Fibroblast of the aortic adventitia (primary cell): ENCODE measurements around the gene CCDC146. TPM values are rescaled to one million over a fixed set of nuclear protein-coding genes. Genes with fewer than 3 reads are reported as not detected.
"Not testable (repeated sequence)": the region's sequence is repeated elsewhere in the genome, so short reads cannot be mapped to it uniquely, and the experiment has no call there.

Source experiments
- DNase-seq: peaks from one replicate; pipeline ENCODE4 v3.0.0-alpha.2; 2010; ENCODE audit warnings: low read depth
- H3K4me3 ChIP-seq: 2 replicates; pipeline ENCODE4 v1.5.1; 2011; ENCODE audit warnings: low read depth, mild to moderate bottlenecking, control low read depth, low read length, moderate library complexity
- total RNA-seq: library from RNA; depleted of rRNA; stranded (reverse); fragments of >200 nt; gene quantifications from 2 replicates; pipeline ENCODE4 v1.2.3, GENCODE V29; 2012; ENCODE audit warnings: low replicate concordance

Gene CCDC146, protein sequence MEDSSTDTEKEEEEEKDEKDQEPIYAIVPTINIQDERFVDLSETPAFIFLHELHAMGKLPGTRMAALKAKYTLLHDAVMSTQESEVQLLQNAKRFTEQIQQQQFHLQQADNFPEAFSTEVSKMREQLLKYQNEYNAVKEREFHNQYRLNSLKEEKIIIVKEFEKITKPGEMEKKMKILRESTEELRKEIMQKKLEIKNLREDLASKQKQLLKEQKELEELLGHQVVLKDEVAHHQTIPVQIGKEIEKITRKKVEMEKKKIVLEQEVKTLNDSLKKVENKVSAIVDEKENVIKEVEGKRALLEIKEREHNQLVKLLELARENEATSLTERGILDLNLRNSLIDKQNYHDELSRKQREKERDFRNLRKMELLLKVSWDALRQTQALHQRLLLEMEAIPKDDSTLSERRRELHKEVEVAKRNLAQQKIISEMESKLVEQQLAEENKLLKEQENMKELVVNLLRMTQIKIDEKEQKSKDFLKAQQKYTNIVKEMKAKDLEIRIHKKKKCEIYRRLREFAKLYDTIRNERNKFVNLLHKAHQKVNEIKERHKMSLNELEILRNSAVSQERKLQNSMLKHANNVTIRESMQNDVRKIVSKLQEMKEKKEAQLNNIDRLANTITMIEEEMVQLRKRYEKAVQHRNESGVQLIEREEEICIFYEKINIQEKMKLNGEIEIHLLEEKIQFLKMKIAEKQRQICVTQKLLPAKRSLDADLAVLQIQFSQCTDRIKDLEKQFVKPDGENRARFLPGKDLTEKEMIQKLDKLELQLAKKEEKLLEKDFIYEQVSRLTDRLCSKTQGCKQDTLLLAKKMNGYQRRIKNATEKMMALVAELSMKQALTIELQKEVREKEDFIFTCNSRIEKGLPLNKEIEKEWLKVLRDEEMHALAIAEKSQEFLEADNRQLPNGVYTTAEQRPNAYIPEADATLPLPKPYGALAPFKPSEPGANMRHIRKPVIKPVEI
- total RNA-seq, result 1.4 and 2.0 TPM in 2 replicates

DNA sequence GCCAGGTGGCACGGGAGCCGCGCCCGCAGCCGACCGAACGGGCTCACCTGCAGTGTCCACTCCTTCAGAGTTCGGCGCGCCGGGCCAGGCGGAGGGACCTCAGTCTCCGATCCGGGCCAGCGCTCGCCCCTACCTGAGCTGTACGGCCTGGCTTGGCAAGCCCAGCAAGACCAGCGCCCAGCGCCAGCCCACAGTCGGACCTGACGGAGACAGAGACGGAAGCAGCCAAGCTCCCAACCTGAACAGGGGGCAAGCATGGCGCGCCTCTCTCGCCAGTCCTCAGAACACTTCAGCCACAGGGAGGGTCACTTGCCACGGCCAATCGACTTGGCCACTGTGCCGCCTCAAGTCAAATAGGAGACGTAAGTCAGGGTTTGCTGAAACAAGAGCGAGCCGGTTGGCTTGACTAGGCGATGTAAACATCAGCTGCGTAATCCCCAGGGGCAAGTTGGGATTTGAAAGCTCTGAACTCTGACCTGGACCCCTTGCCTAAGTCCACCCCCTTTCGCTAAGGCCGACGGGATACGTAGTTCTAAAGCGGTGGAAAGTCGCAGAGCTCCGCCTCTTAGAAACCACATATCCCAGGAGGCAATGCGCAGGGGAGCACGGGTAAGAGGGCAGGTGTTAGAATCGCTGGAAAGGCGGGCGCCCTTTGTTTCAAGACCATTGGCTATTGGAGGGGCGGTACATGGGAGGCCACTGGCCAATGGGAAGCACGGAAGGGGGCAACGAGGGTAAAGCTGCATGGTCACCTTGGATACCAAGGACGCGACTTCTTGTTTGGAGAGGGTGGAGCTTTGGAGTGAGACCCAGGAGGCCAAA, at the start of gene CCDC146:
TSS of gene CCDC146 (plus strand) at position 756 of the 822 bp plus-strand sequence. CDS start 45,054 bp downstream, outside the sequence.
- peak; percentile 98 for DNase-seq
- H3K4me3 ChIP-seq, result peak within 1 kb of the TSS; percentile 75

DNA sequence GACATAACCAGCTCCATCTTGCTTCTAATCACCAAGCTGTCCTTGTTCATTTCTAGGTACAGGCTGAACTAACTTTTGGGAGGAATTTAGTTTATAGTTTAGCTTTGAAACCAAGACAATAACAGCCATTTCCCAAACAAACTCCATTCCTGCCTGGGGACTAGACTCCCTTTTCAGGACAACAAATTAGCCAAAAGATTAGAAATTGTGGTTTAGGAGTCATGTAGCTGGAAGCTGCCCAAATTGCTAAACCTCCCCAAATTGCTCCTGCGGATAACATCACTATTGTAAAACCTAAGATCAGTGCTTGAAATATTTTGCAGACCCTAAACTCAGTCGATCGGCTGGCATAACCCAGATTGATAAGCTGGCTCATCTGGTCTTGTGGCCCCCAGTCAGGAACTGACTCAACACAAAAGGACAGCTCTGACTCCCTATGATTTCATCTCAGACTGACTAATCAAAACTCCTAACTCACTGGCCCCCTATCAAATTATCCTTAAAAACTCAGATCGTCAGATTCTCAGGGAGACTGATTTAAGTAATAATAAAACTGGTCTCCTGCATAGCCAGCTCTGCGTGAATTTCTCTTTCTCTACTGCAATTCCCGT, 47.5 kb upstream of the CCDC146 start:
- peak; percentile 32 for DNase-seq
- not testable (repeated sequence) for H3K4me3 ChIP-seq

DNA sequence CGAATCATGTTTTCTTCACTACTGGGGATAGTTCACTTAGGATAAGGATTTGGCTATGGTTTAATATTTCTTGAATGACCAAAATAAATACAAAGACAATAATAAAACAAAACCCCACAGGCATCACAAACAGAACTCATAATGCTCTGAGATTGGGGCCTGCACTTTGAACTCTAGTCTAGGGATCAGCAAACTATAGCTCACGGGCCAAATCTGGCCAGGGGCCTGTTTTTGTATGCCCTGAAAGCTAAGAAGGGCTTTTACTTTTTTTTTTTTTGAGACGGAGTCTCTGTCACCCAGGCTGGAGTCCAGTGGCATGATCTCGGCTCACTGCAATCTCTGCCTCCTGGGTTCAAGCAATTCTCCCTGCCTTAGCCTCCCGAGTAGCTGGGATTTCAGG, 45.4 kb upstream of the CCDC146 start:
- not testable (repeated sequence) for H3K4me3 ChIP-seq, DNase-seq

DNA sequence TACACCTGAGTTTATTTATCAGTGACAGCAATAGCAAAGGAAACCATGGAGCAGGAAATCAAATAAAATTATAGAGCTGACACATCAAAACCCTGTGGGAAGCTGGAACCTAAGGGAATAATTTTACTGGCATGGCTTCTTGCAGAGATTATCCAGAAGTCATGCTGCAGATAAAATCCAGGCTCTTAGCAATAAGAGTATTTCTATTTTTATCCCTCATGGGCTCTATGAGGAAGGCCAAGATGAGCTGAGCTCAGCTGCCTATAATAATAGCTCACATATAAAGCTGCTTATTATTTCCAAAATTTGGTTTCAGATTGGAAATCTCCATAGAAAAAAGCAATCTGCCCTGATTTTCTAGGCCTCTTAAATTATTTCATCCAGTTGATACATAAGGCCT, 43.3 kb upstream of the CCDC146 start:
- peak; percentile 35 for DNase-seq

DNA sequence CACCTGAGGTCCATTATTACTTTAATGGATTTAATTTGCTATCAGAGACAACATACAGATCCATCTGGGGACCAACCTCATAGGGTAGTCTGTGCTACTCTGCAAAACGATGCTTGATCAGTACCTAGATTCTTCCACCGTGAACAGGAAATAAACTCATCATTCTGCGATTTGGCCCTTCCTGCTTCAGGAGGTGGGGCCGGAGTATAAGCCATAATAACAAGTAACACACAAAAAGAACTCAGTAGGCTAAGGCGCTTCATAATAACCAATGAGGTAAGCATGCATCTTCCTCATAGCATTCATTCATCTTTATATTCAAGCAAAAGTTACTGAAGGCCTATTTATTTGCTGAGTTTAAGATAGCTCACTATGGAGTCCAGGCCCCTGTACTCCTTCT, 42.8 kb upstream of the CCDC146 start:
- H3K4me3 ChIP-seq, DNase-seq: not testable (repeated sequence)

More for the DNA sequence above, 43.3 kb upstream of the CCDC146 start:
- H3K4me3 ChIP-seq, result not testable (repeated sequence)

DNA sequence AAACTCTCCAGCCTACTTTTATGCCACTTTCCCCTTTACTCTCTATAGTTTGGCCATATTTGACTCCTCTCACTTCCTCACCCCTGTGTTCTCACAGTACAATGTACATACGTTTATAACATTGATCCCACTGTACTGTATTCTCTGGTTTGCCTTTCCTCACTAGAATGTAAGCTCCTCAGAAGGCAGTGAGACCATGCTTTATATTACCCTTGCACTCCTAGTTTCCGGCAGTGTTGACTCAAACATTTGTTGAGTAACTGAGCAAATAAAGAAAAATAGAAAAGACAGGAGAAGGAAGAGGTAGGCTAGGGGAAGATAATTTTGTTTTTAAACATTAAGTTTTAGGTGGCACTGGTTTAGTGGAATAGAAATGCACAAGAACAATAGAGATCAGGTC, 42.2 kb upstream of the CCDC146 start:
- not testable (repeated sequence) for DNase-seq, H3K4me3 ChIP-seq

DNA sequence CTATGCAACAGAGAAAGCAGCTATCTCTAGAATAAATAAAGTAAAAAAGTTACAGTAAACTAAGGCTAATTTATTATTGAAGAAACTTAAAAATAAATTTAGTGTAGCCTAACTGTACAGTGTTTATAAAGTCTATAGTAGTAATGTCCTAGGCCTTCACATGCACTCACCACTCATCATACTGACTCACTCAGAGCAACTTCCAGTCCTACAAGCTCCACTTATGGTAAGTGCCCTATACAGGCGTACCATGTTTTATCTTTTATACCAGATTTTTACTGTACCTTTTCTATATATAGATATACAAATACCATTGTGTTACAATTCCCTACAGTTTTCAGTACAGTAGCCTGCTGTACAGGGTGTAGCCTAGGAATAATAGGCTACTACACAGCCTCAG, 40.2 kb upstream of the CCDC146 start:
- not testable (repeated sequence) for DNase-seq, H3K4me3 ChIP-seq

DNA sequence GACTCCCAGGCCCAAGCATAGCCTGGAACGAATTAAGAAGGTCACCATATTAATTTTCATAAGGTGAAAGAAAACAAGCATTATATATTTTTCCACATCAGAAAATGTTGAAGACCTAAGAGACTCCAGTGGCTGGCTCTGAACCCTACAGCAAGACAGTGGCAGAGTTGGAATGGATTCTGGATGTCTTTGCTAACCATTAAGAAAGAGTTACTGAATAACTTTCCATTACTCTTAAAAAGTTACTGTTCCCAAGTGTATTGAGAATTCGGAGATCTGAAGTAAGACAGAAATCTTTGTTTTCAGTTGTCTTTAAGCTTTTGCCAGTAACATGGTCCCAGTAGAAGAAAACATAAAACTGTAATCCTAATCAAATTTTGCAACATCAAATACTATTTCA, 30.1 kb upstream of the CCDC146 start:
- not testable (repeated sequence) for DNase-seq

DNA sequence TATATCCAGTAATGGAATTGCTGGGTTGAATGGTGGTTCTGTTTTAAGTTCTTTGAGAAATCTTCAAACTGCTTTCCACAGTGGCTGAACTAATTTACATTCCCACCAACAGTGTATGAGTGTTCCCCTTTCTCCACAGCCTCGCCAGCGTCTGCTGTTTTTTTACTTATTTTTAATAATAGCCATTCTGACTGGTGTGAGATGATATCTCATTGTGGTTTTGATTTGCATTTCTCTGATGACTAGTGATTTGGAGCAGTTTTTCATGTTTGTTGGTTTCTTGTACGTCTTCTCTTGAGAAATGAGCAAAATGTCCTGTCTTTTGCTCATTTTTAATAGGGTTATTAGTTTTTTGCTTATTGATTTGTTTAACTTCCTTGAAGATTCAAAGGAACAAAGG, 21.9 kb upstream of the CCDC146 start:
- not testable (repeated sequence) for DNase-seq

More for the DNA sequence above, 30.1 kb upstream of the CCDC146 start:
- H3K4me3 ChIP-seq, result not testable (repeated sequence)

DNA sequence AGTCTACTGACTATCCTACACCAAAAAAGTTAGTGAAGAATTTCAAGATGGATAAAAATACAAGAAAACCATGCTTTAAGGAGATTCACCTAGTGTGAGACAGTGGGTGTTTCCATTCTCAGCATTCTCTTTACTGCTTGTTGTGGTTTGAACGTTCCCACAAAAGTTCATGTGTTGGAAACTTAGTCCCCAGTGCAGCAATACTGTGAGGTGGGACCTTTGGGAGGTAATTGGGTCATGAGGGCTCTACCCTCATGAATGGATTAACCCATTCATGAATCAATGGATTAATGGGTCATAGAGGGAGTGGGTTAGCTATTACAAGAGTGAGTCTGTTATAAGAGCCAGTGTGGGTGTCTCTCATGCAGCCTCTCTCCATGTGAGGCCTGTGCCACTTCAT, 21.2 kb upstream of the CCDC146 start:
- not testable (repeated sequence) for H3K4me3 ChIP-seq, DNase-seq

More for the DNA sequence above, 21.9 kb upstream of the CCDC146 start:
- not testable (repeated sequence) for H3K4me3 ChIP-seq

DNA sequence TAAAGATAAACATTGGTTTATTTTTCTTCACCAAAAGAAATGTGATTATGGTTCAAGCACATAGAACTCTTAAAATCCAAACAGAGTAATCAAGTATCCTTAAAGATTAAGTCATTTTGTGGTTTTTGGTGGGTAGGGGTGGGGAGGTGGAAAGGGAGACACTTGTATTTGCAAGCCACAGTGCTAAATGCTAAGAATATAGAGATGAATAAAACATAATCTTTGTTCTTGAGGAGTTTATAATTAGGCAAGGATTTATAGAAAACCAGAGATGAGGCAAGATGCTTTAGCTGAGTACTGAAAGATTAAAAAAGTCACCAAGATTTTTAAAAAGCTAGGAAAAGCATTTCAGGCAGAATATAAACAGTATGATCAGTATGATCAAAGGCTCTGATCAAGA, 19.7 kb upstream of the CCDC146 start:
- not testable (repeated sequence) for DNase-seq, H3K4me3 ChIP-seq

DNA sequence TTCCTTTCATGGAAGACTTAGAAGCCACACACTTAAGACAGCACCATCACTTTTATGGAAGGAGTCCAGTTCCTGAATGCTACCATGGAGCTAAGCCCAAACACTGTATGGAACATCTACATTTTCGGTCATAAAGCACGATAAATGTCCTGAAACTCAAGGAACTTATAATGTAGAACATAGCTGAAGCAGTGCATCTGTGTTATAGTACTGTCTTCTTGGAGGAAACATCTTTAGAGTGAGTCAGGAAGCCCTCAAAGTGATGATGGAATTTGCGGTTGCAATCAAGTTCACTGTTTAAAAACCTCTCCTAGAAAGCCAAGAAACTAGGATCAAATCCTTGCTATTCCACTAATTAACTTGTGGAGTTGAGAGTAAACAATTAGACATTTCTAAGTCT, 16.5 kb upstream of the CCDC146 start:
- H3K4me3 ChIP-seq, DNase-seq: not testable (repeated sequence)

DNA sequence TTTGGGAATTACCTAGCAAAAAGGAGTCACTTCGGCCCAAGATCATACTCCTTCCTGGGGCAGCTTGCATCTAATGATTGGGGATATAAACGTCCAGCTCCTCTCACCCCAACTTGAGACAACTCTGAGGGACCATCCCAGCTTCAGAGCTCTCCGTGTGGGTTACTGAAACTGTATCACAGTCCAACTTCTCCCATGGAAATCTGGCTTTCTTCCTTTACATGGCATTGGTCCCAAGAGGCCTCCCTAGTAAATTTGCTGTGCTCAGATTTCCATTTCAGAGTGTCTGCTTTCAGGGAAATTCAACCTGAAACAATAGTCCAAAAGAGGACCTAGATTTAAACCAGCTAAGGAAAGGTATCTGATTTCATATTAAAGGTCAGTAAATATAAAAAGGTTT, 14.8 kb upstream of the CCDC146 start:
- DNase-seq, result not testable (repeated sequence)

DNA sequence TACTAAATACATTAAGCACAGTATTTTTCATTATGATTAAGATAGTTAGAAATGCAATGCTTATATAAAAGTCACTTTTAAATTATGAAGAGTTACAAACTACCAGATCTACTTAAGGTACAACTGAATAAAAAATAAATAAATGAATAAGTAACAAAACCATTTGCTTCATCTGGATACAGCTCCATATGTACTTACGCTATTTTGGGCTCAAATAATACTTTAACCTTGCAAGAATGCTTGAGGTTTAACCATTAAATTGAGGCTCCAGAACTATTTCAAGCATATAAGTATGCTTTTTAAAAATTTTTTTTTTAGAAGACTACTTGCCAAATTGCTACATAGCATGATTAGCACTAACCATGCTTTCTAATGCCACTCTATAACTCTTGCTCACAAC, 14.1 kb upstream of the CCDC146 start:
- DNase-seq, H3K4me3 ChIP-seq: not testable (repeated sequence)

More for the DNA sequence above, 14.8 kb upstream of the CCDC146 start:
- H3K4me3 ChIP-seq, result not testable (repeated sequence)
